Measurements from ENCODE around the gene PCDHGA8. TPM values are rescaled to one million over a fixed set of nuclear protein-coding genes. Genes with fewer than 3 reads are reported as not detected.
"Not testable (repeated sequence)": the region's sequence is repeated elsewhere in the genome, so short reads cannot be mapped to it uniquely, and the experiment has no call there.

PCDHGA8 gene
- total RNA-seq: 0.69 and 1.6 TPM in 2 replicates

DNA sequence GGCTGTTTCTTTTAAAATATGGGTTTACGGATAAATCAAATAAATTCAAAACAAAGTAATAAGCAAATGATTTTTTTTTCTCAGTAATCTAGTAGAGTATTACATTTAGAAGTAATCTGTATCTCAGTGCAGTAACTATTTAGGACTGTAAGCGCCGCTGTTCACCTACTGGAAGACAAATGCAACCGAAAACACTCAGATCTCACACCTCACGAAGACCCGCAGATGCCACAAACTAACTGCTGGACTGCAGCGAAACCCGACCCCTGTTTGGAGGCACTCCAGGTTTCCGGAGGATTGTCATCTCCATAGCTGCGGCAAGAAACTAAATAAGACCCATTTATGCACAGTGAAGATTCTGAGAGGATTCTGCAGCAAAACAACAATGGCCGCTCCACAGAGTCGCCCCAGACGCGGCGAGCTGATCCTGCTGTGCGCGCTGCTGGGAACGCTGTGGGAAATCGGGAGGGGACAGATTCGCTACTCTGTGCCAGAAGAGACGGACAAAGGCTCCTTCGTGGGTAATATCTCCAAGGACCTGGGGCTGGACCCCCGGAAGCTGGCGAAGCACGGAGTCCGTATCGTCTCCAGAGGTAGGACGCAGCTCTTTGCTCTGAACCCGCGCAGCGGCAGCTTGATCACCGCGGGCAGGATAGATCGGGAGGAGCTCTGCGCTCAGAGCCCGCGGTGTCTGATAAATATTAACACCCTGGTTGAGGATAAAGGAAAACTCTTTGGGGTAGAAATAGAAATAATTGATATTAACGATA, at the start of gene PCDHGA8:
Gene PCDHGA8, plus strand, starts transcription at position 205 of the 770 bp plus-strand sequence. Its CDS starts 181 bp downstream, at position 386.
- no peak for DNase-seq (ENCODE audit: low read depth)

DNA sequence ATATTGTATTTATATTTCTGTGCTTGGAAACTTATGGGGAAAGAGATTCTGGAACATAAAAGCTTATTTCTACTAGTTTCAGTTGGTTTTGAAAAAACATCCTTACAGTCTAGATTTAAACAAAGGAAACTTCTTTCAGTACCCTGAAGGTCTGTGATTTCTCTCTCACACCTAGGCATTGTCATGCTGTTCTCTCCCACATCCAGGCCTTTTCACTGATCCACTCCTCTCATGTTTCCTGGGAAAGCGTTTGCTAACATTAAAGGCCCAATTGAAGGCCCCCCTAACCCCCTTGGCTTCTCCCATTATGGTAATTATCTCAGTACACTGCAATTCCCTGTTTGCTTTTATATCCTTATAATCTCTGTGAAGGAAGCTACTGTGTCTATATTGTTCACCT, 49.7 kb upstream of the PCDHGA8 start:
- DNase-seq (ENCODE audit: low read depth): no peak

DNA sequence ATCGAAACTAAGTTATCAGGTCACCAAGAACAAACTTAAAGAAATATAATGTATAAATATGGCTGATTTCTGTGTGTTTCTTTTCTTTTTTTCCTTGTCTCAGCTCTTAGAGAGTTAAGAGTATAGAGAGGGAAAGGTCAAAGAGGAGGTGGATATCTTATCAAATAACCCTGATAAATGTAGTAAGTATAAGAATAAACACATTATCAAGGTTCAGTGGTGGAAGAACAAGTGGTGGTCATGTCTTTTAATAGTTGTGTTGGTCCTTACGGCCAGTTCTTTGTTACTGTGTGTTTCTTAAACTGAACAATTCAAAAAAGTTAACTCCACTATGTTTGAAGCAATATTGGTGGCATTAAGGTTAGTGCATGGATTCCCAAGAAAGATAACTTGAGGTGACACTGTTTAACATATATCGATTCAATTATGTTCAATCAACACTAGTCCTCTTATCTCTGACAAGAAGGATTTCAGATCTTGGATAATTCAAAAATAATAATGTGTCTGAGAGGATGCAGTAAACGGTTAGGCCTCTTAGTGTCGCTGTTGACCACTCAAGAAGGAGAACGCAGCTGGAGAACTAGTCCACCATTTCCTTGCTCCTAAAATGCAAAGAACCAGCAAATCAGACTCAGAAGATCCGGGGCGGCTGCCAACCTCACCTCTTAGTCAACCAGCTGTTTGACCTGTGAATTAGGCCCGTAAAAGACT, 49.0 kb upstream of the PCDHGA8 start, which contains the start of gene PCDHGA3:
Gene PCDHGA3, plus strand, starts transcription at position 588 of the 711 bp plus-strand sequence. CDS start 205 bp downstream, outside the sequence.
- DNase-seq (ENCODE audit: low read depth): peak; percentile 22

DNA sequence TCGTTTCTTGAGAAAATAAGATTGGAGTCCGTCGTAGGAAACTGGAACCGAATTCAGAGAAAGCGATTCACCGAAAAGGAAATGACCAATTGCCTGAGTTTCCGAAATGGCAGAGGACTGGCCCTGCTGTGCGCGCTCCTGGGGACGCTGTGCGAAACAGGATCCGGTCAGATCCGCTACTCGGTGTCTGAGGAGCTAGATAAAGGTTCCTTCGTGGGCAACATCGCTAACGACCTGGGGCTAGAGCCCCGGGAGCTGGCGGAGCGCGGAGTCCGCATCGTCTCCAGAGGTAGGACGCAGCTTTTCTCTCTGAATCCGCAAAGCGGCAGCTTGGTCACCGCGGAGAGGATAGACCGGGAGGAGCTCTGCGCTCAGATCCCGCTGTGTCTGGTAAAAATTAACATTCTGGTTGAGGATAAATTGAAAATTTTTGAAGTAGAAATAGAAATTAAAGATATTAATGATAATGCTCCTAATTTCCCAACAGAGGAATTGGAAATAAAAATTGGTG, 48.4 kb upstream of the PCDHGA8 start:
- no peak for DNase-seq (ENCODE audit: low read depth)

DNA sequence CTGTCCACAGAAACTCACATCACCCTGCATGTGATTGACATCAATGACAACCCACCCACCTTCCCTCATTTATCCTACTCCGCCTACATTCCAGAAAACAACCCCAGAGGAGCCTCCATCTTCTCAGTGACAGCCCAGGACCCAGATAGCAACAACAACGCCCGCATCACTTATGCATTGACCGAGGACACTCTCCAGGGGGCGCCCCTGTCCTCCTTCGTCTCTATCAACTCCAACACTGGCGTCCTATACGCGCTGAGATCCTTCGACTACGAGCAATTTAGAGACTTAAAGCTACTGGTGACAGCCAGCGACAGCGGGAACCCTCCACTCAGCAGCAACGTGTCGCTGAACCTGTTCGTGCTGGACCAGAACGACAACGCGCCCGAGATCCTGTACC, 47.1 kb upstream of the PCDHGA8 start:
- no peak for DNase-seq (ENCODE audit: low read depth)

DNA sequence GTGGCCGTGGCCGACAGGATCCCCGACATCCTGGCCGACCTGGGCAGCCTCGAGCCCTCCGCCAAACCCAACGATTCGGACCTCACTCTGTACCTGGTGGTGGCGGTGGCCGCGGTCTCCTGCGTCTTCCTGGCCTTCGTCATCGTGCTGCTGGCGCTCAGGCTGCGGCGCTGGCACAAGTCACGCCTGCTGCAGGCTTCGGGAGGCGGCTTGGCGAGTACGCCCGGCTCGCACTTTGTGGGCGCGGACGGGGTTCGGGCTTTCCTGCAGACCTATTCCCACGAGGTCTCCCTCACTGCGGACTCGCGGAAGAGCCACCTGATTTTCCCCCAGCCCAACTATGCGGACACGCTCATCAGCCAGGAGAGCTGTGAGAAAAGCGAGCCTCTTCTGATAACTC, 46.4 kb upstream of the PCDHGA8 start:
- DNase-seq (ENCODE audit: low read depth): not testable (repeated sequence)

DNA sequence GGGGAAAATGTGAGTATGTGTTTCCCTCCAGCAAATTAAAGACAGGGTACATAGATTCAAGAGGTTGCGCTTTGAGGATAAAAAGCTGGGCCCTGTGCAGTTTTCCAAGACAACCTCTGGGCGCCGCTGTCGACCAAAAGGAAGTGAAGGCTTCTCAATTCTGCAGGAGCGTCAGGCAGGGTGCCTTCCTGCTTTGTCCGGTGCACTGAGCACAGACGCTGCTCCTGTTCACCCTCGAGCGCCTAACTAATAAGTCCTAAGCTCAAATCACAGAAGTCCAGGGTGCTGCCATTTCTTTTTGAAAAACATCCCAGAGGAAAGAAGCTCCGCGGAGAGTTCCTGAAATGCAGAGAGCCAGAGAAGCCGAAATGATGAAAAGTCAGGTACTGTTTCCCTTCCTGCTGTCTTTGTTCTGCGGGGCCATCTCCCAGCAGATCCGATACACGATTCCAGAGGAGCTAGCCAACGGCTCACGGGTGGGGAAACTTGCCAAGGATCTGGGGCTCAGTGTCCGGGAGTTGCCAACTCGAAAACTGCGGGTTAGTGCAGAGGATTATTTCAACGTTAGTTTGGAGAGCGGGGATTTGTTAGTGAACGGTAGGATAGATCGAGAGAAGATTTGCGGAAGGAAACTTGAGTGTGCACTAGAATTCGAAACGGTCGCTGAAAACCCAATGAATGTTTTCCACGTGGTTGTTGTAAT, 42.4 kb upstream of the PCDHGA8 start, which contains the start of gene PCDHGB1:
Gene PCDHGB1, plus strand, starts transcription at position 183 of the 703 bp plus-strand sequence. Its CDS starts 162 bp downstream, at position 345.
- DNase-seq (ENCODE audit: low read depth): peak; percentile 23

DNA sequence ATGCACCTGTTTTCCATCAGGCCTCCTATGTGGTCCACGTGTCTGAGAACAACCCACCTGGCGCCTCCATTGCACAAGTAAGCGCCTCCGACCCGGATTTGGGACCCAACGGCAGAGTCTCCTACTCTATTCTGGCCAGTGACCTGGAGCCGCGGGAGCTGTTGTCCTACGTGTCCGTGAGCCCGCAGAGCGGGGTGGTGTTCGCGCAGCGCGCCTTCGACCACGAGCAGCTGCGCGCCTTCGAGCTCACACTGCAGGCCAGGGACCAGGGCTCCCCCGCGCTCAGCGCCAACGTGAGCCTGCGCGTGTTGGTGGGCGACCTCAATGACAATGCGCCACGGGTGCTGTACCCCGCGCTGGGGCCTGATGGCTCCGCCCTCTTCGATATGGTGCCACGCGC, 40.8 kb upstream of the PCDHGA8 start:
- no peak for DNase-seq (ENCODE audit: low read depth)

DNA sequence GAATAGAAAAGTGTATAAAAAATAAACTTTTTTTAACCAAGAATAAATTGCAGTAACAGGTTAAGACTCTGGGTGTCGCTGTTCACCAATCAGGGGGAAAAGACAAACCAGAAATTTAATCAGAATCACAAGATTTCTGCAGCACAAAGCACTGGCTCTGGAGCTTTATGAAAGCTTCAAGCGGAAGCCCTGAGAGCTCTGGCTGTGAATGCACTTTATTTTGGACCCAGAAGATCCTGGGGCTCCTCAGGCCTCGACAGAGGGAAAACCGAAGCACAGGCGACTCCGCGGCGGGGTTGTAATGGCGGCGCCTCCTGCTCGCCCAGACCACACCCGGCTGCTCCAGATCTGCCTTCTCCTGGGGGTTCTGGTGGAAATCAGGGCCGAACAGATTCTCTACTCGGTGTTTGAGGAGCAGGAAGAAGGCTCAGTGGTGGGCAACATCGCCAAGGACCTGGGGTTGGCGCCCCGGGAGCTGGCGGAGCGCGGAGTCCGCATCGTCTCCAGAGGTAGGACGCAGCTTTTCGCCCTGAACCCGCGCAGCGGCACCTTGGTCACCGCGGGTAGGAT, 37.4 kb upstream of the PCDHGA8 start, which contains the start of gene PCDHGA4:
Gene PCDHGA4, plus strand, starts transcription at position 122 of the 570 bp plus-strand sequence. Its CDS starts 87 bp downstream, at position 209.
- DNase-seq (ENCODE audit: low read depth): no peak

DNA sequence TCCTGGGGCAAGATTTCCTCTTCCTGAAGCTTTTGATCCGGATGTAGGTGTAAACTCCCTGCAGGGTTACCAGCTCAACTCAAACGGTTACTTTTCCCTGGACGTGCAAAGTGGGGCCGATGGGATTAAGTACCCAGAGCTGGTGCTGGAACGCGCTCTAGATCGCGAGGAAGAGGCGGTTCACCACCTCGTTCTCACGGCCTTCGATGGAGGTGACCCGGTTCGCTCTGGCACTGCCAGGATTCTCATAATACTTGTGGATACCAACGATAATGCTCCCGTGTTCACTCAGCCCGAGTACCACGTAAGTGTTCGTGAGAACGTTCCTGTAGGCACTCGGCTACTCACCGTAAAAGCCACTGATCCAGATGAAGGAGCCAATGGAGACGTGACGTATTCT, 36.8 kb upstream of the PCDHGA8 start:
- DNase-seq (ENCODE audit: low read depth): no peak

DNA sequence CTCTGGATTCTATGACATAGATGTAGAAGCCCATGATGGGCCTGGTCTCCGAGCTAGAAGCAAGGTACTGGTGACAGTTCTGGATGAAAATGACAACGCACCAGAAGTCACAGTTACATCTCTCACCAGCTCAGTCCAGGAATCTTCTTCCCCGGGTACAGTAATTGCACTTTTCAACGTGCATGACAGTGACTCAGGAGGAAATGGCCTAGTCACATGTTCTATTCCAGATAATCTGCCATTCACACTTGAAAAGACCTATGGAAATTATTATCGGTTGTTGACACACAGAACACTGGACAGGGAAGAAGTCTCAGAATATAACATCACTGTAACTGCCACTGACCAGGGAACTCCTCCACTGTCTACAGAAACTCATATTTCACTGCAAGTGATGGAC, 36.3 kb upstream of the PCDHGA8 start:
- no peak for DNase-seq (ENCODE audit: low read depth)

DNA sequence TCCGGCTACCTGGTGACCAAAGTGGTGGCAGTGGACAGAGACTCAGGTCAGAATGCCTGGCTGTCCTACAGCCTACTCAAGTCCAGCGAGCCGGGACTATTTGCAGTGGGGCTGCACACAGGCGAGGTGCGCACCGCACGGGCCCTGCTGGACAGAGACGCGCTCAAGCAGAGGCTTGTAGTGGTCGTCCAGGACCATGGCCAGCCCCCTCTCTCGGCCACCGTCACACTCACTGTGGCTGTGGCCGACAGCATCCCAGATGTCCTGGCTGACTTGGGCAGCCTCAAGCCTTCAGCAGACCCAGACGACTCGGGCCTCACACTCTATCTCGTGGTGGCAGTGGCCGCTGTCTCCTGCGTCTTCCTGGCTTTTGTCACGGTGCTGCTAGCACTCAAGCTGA, 35.5 kb upstream of the PCDHGA8 start:
- DNase-seq (ENCODE audit: low read depth): no peak

DNA sequence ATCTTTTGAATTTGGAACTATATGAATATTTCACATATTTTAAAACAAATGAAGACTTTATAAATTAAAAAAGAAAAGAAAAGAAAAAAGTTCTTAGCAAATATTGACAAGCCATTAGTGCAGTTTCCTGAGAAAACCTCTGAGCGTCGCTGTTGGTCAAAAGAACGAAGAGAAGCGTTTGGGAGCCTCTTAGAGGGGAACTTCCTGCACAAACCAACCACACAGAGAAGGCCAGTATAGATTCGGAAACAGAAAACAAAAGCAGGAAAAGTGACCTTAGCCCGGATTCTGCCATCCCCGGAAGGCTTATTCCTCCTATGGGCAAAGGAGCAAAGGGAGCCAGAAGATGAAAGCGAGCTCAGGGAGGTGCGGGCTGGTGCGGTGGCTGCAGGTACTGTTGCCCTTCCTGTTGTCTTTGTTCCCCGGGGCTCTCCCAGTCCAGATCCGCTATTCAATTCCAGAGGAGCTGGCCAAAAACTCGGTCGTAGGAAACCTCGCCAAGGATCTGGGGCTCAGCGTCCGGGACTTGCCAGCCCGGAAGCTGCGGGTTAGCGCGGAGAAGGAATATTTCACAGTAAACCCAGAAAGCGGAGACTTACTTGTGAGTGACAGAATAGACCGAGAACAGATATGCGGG, 32.5 kb upstream of the PCDHGA8 start, which contains the start of gene PCDHGB2:
Gene PCDHGB2, plus strand, starts transcription at position 205 of the 637 bp plus-strand sequence. Its CDS starts 142 bp downstream, at position 347.
- DNase-seq (ENCODE audit: low read depth): peak; percentile 16

DNA sequence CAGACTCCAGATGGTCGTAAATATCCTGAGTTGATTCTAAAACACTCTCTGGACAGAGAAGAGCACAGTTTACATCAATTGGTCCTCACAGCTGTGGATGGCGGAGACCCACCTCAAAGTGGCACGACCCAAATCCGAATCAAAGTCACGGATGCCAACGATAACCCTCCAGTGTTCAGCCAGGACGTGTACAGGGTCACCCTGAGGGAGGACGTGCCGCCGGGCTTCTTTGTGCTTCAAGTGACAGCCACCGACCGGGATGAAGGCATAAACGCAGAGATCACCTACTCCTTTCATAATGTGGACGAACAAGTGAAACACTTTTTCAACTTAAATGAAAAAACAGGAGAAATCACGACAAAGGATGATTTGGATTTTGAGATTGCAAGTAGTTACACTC, 31.7 kb upstream of the PCDHGA8 start:
- DNase-seq (ENCODE audit: low read depth): no peak

DNA sequence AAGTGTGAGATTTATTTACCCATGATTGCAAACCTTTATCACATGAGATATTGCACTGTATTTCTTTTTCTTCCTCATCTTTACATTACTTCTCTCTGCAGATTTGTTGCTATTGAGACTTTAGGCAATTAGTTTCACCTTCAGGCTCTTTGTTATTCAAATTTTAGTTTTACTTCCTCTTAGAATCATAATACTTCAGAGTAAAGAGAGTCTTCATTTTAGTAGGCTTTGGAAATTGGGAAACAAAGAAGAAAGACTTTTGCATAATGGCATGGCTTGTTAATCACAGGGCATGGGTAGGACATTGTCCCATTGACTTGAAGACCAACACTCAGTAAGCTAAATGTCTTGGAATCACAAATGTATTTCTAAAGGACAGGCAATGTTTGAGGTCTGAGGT, 29.7 kb upstream of the PCDHGA8 start:
- no peak for DNase-seq (ENCODE audit: low read depth)

DNA sequence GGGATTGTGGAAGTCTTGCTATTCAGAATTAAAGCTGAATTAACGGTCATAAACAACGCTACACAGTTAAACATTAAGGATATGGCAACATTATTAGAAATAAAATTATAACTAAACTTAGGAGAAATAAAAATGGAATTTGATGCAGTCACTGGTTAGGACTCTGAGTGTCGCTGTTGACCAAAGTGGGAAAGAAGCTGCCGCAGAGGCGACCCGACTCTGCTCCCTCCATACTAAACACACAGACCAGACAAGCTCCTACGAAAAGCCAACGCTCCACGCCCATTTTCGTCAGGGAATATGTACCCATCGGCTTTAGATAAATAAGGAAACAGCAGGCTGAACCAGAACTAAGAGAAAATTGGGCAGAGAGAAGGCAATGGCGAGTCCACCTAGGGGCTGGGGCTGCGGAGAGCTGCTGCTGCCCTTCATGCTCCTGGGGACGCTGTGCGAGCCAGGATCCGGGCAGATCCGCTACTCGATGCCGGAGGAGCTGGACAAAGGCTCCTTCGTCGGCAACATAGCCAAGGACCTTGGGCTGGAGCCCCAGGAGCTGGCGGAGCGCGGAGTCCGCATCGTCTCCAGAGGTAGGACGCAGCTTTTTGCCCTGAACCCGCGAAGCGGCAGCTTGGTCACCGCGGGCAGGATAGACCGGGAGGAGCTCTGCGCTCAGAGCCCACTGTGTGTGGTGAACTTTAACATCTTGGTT, 28.3 kb upstream of the PCDHGA8 start, which contains the start of gene PCDHGA5:
Gene PCDHGA5, plus strand, starts transcription at position 211 of the 709 bp plus-strand sequence. Its CDS starts 169 bp downstream, at position 380.
- DNase-seq (ENCODE audit: low read depth): no peak

DNA sequence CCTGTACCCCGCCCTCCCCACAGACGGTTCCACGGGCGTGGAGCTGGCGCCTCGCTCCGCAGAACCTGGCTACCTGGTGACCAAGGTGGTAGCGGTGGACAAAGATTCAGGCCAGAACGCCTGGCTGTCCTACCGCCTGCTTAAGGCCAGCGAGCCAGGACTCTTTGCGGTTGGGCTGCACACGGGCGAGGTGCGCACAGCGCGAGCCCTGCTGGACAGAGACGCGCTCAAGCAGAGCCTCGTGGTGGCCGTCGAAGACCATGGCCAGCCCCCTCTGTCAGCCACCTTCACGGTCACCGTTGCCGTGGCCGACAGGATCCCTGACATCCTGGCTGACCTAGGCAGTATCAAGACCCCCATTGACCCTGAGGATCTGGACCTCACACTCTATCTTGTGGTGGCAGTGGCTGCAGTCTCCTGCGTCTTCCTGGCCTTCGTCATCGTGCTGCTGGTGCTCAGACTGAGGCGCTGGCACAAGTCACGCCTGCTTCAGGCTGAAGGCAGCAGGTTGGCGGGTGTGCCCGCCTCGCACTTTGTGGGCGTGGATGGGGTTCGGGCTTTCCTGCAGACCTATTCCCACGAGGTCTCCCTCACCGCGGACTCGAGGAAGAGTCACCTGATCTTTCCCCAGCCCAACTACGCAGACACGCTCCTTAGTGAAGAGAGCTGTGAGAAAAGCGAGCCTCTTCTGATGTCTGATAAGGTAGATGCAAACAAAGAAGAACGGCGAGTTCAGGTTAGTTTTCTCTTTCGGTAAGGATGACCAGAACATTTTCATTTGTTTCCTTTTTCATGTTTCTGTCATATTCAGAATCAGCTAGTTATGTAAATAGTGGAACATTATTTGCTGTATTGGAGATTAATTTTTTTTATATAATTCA, 26.2 kb upstream of the PCDHGA8 start:
- DNase-seq (ENCODE audit: low read depth): no peak

DNA sequence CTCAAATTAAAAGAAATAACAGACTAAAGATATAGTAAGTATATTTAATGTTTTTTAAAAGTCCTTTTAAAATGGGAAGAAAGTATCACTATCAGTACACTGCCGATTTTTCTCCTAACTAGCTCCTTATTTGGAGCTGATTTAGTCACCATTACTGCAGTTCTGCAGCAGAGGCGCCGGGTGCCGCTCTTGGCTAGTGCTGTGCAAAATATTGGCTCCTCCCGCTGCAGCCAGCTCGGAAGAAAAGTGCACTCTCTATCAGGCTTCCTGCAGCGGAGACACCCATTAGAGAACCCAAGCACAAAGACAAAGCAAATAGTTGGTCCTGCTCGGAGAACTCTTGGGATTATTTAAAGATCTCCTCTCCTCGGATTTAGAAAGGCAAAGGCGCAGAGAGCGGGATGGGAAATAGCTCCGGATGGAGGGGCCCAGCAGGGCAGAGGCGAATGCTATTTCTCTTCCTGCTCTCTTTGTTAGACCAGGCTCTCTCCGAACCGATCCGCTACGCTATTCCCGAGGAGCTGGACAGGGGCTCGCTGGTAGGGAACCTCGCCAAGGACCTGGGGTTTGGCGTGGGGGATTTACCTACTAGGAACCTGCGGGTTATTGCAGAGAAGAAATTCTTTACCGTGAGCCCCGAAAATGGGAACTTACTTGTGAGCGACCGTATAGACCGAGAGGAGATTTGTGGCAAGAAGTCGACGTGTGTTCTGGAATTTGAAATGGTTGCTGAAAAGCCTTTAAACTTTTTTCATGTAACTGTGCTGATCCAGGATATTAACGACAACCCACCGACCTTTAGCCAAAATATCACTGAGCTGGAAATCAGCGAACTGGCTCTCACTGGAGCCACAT, 22.2 kb upstream of the PCDHGA8 start, which contains the start of gene PCDHGB3:
Gene PCDHGB3, plus strand, starts transcription at position 249 of the 855 bp plus-strand sequence. Its CDS starts 153 bp downstream, at position 402.
- peak; percentile 7 for DNase-seq (ENCODE audit: low read depth)

All from renal cortical epithelial cell (primary cell).